NCI-H2081 treated with DMSO at 0.1 percent for 48 hours (cell line): ENCODE measurements around the gene TMCC2.
"Not testable (repeated sequence)": the region's sequence is repeated elsewhere in the genome, so short reads cannot be mapped to it uniquely, and the experiment has no call there.

ENCODE experiments used
- DNase-seq: peaks from one replicate; lab custom pipeline; 2025; lab: John Stamatoyannopoulos, UW

Gene TMCC2

GRCh38 chr1:205283270-205284147 is 55.8 kb downstream of the TMCC2 start:
- no peak for DNase-seq

GRCh38 chr1:205284420-205285144 is 56.8 kb downstream of the TMCC2 start:
- DNase-seq = no peak

- no peak for DNase-seq
These were observed 57.8 kb downstream of the TMCC2 start for GRCh38 chr1:205285381-205286101.

- DNase-seq = no peak
These were observed 58.7 kb downstream of the TMCC2 start for GRCh38 chr1:205286335-205286950.

- no peak for DNase-seq
These were observed 59.3 kb downstream of the TMCC2 start for GRCh38 chr1:205287076-205287475.

- no peak for DNase-seq
These were observed 60.2 kb downstream of the TMCC2 start for GRCh38 chr1:205287767-205288559.

- no peak for DNase-seq
These were observed 63.9 kb downstream of the TMCC2 start for GRCh38 chr1:205291596-205291995.

GRCh38 chr1:205293350-205294074 is 65.8 kb downstream of the TMCC2 start:
- no peak for DNase-seq

- DNase-seq = no peak
These were observed 66.6 kb downstream of the TMCC2 start for GRCh38 chr1:205294175-205294917.

- no peak for DNase-seq
These were observed 67.2 kb downstream of the TMCC2 start for GRCh38 chr1:205294934-205295333.

GRCh38 chr1:205296154-205296553 is 68.4 kb downstream of the TMCC2 start:
- no peak for DNase-seq

- DNase-seq = not testable (repeated sequence)
These were observed 69.9 kb downstream of the TMCC2 start for GRCh38 chr1:205297546-205298177.

GRCh38 chr1:205298191-205298994 is 70.6 kb downstream of the TMCC2 start:
- DNase-seq = no peak

GRCh38 chr1:205300149-205300548 is 72.4 kb downstream of the TMCC2 start:
- DNase-seq = no peak

- no peak for DNase-seq
These were observed 73.6 kb downstream of the TMCC2 start for GRCh38 chr1:205301205-205301821.

GRCh38 chr1:205301842-205302588 is 74.3 kb downstream of the TMCC2 start:
- DNase-seq = no peak

GRCh38 chr1:205303247-205303888 is 75.6 kb downstream of the TMCC2 start:
- DNase-seq = no peak
